Left lung (tissue), 10 donors: ENCODE results near the gene ADIRF. TPM values are rescaled to one million over a fixed set of nuclear protein-coding genes. Genes with fewer than 3 reads are reported as not detected.
"Not testable (repeated sequence)": the region's sequence is repeated elsewhere in the genome, so short reads cannot be mapped to it uniquely, and the experiment has no call there.

Experiments
- ATAC-seq: fragments of 200-7000 bp; cut with Tn5 transposase; one replicate; pipeline ENCODE4 v1.9.1; 2020; ENCODE audit warnings: moderate library complexity
- DNase-seq, 4 donors: peaks; one replicate each; pipeline ENCODE4 v3.0.0-alpha.2; 2013 to 2020
- H3K27ac ChIP-seq, 2 donors: fragments of 200-600 bp; sonication (generic) in 1 of 2; one replicate each; pipeline versions ENCODE4 v1.5.0 to v1.8.0; 2020 to 2021
- H3K27me3 ChIP-seq, 2 donors: fragments of 200-600 bp; sonication (generic) in 1 of 2; one replicate each; pipeline versions ENCODE4 v1.5.0 to v1.8.0; 2020 to 2021
- H3K36me3 ChIP-seq, 2 donors: fragments of 200-600 bp; sonication (generic) in 1 of 2; one replicate each; pipeline versions ENCODE4 v1.5.0 to v1.8.0; 2020 to 2021
- H3K4me1 ChIP-seq, 2 donors: fragments of 200-600 bp; one replicate each; pipeline ENCODE4 v1.8.0; 2021
- H3K4me3 ChIP-seq, 2 donors: fragments of 200-600 bp; sonication (generic) in 1 of 2; one replicate each; pipeline versions ENCODE4 v1.5.0 to v1.8.0; 2020 to 2021; ENCODE audit warnings: mild to moderate bottlenecking in 1 of 2
- H3K9me3 ChIP-seq, 2 donors: fragments of 200-600 bp; sonication (generic) in 1 of 2; one replicate each; pipeline versions ENCODE4 v1.5.0 to v1.8.0; 2020 to 2021
- intact Hi-C, 2 donors: fragments of 100-400 bp; cut with DNase I; formaldehyde crosslinking; loops; one replicate each; pipeline versions ENCODE4 v1.11.2 to v1.14.2; 2022
- polyA plus RNA-seq, 6 donors: library from polyadenylated mRNA; unstranded; fragments of 120-200 nt; gene quantifications; one replicate each; pipeline ENCODE4 v1.2.1, GENCODE V29; 2013; ENCODE audit not compliant: insufficient read length in 6 of 6
- total RNA-seq, 2 donors: library from RNA; stranded (reverse); fragmentation: NEBNext Ultra II Directional; extraction: Animal tissue kit (Norgen Biotek cat#: 25700); gene quantifications; one replicate each; pipeline ENCODE4 v1.2.1, GENCODE V29; 2021
- TF ChIP-seq, protein P1 (sequence below), 2 donors: fragments of 200-600 bp; sonication (generic) in 1 of 2; IDR thresholded peaks; one replicate each; pipeline versions ENCODE4 v1.5.0 to v1.8.0; 2021; ENCODE audit warnings: antibody characterized with exemption in 2 of 2
- donor health status: DM: no; HTN: yes; CAD: no.
- donor health status: DM: no; HTN: no; CAD: no.

The ADIRF gene
- total and polyA plus RNA-seq, 8 donors: 8.0 to 94.1 (median 17.9) TPM

DNA sequence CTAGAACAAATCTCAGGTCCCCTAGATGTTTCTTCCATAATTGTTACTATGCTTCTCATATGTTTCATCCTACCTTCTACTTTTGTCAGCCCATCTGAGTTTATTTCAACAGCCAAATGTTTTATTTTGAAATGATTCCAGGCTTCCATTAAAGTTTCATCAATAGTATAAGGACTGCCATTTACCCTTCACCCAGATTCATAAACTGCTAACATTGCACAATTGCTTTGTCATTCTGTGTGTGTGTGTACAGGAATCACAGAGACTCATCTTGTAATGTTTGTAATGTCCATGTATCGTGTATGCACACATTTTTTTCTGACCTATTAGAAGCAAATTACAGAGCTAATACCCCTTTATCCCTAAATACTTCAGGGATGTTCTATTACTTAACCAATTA, 36.4 kb upstream of the ADIRF start:
- H3K4me3 ChIP-seq: no peak overlapping the region
- ATAC-seq (no peak), DNase-seq (peak in 1 of 4 donors; percentile 49)
- H3K4me1 ChIP-seq: no peaks in the 10 kb centered on the region
- H3K9me3 ChIP-seq: no peaks in the 10 kb centered on the region
- peaks cover 0 to 28% of the 10 kb centered on the region in 2 donors for H3K36me3 ChIP-seq
- no peaks in the 10 kb centered on the region for H3K27me3 ChIP-seq
- TF ChIP-seq, protein P1, sequence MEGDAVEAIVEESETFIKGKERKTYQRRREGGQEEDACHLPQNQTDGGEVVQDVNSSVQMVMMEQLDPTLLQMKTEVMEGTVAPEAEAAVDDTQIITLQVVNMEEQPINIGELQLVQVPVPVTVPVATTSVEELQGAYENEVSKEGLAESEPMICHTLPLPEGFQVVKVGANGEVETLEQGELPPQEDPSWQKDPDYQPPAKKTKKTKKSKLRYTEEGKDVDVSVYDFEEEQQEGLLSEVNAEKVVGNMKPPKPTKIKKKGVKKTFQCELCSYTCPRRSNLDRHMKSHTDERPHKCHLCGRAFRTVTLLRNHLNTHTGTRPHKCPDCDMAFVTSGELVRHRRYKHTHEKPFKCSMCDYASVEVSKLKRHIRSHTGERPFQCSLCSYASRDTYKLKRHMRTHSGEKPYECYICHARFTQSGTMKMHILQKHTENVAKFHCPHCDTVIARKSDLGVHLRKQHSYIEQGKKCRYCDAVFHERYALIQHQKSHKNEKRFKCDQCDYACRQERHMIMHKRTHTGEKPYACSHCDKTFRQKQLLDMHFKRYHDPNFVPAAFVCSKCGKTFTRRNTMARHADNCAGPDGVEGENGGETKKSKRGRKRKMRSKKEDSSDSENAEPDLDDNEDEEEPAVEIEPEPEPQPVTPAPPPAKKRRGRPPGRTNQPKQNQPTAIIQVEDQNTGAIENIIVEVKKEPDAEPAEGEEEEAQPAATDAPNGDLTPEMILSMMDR (IDR thresholded peaks at IDR 0.05): no peak
- H3K27ac ChIP-seq: no peak overlapping the region
- intact Hi-C loops: no loop called here

DNA sequence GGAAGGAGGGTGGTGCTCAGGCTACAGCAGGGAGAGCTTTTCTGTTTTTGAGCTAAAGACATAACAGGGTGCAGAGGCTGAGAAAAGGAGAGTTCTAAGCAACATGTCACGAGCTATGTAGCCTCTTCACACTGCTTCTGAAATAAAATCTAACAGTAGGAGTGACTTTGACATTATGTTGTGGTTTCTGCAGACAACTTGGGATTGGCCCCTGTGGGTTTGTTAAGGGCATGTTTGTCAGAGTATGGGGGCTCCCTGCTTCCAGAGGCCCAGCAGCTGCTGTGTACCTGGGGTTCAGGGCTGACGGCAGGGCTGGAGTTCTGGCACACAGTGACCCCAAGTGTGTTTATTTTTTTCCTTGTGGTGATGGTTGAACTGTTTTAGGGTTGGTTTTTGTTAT, 35.6 kb upstream of the ADIRF start:
- peaks cover 0 to 28% of the 10 kb centered on the region in 2 donors for H3K36me3 ChIP-seq
- H3K4me3 ChIP-seq: no peak overlapping the region
- H3K27me3 ChIP-seq: no peaks in the 10 kb centered on the region
- intact Hi-C loops: no loop called here
- H3K4me1 ChIP-seq: no peaks in the 10 kb centered on the region
- ATAC-seq: no peak
- TF ChIP-seq, protein P1 (IDR thresholded peaks at IDR 0.05): no peak
- H3K9me3 ChIP-seq: no peaks in the 10 kb centered on the region
- DNase-seq: no peak
- H3K27ac ChIP-seq: no peak overlapping the region

DNA sequence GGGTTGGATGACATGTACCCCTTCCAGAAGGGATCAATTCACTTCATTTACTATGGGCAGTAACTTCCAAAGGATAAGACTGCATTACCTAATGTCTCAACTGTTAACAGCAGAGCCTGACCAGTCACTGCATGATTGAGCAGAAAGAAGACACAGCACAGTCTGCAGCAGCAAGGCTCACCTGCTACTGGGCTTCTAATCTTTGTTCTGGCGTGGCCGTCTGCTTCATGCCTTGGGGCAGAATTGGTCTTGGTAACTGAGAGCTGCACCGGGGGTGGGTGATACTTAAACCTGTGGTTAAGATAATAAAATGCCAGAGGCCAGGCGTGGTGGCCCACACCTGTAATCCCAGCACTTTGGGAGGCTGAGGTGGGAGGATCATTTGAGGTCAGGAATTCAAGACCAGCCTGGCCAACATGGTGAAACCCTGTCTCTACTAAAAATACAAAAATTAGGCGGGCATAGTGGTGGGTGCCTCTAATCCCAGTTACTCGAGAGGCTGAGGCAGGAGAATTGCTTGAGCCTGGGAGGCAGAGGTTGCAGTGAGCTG, 34.0 kb upstream of the ADIRF start:
- H3K27me3 ChIP-seq, H3K4me1 ChIP-seq, H3K9me3 ChIP-seq, DNase-seq, H3K4me3 ChIP-seq, ATAC-seq, intact Hi-C loops, H3K27ac ChIP-seq: not testable (repeated sequence)
- H3K36me3 ChIP-seq: peaks cover 0 to 22% of the 10 kb centered on the region in 2 donors

DNA sequence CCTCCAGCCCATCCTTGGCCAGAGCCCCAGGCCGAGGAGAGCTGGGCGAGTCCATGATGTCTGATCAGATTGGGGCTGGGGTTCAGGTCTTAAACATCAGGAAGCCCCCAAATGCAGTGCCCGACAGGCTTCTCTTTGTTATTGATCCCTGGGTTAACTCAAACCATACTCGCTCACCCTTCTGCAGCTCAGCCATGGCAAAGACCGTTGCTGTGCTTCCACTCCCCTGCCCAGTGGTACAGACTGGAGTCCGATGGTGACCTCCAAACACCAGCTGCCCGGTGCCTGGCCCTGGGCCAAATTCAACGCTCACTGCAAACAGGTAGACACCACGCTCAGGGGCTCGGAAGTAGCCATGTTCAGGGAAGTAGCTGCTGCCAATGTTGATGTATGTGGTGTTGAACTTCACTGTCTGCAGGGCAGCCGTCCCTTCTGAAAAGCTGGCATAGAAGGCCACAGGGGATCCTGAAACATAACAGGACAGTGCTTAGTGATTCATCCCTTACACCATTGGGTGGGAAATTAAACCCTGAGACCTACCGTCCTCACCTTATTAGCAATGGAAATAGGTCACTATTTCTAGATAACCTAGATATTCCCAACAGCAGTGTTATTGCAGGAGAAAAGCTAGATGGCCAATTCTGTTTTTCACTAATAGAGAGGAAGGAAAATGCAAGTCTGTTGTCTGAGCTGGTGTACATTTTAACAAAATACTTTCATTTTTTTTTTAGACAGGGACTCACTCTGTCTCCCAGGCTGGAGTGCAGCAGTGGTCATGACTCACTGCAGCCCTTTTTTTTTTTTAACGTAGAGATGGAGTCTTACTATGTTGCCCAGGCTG, 31.4 kb upstream of the ADIRF start:
- intact Hi-C loops: no loop called here
- Histone ChIP-seq H3K9me3 (no peaks in the 10 kb centered on the region), H3K36me3 (peaks cover 0 to 5% of the 10 kb centered on the region in 2 donors), H3K27ac (no peak overlapping the region), H3K4me1 (peaks cover 0 to 5% of the 10 kb centered on the region in 2 donors), H3K4me3 (no peak overlapping the region), H3K27me3 (no peaks in the 10 kb centered on the region)
- TF ChIP-seq, protein P1 (IDR thresholded peaks at IDR 0.05): no peak
- ATAC-seq: no peak
- DNase-seq: no peak

DNA sequence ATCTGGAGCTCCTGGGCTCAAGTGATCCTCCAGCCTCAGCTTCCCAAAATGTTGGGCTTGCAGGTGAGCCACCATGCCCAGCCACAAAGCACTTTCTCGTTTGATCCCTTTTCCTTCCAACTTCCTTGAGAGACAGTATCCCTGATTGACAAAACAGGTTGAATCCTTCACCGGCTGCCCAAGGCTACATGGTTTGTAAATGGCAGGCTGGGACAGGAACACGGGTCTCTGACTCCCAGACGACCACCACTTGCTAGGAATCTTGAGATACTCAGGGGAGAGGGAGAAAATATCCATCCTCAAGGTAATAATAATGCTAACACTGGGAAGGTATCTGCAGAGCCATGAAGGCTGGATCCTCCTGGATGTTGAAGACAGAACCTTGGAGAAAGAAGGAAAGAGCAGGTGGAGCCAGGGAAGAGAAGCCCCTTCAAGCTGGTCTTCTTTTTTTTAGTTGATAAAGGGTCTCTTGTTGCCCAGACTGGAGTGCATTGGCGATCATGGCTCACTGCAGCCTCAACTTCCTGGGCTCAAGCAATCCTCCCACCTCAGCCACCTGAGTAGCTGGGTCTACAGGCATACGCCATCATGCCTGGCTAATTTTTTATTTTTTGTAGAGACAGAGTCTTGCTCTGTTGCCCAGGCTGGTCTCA, 30.7 kb upstream of the ADIRF start:
- Histone ChIP-seq H3K4me3 (no peak overlapping the region), H3K27ac (no peak overlapping the region), H3K27me3 (peaks cover 0 to 4% of the 10 kb centered on the region in 2 donors), H3K9me3 (no peaks in the 10 kb centered on the region), H3K4me1 (peaks cover 0 to 5% of the 10 kb centered on the region in 2 donors), H3K36me3 (peaks cover 0 to 5% of the 10 kb centered on the region in 2 donors)
- ATAC-seq: no peak
- no peak for DNase-seq
- TF ChIP-seq, protein P1 (IDR thresholded peaks at IDR 0.05): no peak
- intact Hi-C loops: no loop called here
